ENCODE measurements around the gene PHEX.

Gene PHEX

GRCh38 chrX:22155126-22155525, 123.0 kb downstream of the PHEX start:
- TF ChIP-seq, protein P1, sequence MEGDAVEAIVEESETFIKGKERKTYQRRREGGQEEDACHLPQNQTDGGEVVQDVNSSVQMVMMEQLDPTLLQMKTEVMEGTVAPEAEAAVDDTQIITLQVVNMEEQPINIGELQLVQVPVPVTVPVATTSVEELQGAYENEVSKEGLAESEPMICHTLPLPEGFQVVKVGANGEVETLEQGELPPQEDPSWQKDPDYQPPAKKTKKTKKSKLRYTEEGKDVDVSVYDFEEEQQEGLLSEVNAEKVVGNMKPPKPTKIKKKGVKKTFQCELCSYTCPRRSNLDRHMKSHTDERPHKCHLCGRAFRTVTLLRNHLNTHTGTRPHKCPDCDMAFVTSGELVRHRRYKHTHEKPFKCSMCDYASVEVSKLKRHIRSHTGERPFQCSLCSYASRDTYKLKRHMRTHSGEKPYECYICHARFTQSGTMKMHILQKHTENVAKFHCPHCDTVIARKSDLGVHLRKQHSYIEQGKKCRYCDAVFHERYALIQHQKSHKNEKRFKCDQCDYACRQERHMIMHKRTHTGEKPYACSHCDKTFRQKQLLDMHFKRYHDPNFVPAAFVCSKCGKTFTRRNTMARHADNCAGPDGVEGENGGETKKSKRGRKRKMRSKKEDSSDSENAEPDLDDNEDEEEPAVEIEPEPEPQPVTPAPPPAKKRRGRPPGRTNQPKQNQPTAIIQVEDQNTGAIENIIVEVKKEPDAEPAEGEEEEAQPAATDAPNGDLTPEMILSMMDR (IDR thresholded peaks at IDR 0.05; ENCODE audit: low read depth, low read length), result no peak
- in situ Hi-C loops (cut with HindIII; ENCODE audit: low sequenced_read_pairs), result no loop called here
- H3K4me3 ChIP-seq (ENCODE audit: low read depth, low read length), result no peak overlapping the region
- DNase-seq (ENCODE audit: low read depth, low spot score), result no peak

GRCh38 chrX:22159071-22159470, 126.9 kb downstream of the PHEX start:
- in situ Hi-C loops (cut with HindIII; ENCODE audit: low sequenced_read_pairs), result no loop called here
- TF ChIP-seq, protein P1 (IDR thresholded peaks at IDR 0.05; ENCODE audit: low read depth, low read length), result no peak
- DNase-seq (ENCODE audit: low read depth, low spot score), result peak; percentile 25
- H3K4me3 ChIP-seq (ENCODE audit: low read depth, low read length), result no peak overlapping the region

DNA sequence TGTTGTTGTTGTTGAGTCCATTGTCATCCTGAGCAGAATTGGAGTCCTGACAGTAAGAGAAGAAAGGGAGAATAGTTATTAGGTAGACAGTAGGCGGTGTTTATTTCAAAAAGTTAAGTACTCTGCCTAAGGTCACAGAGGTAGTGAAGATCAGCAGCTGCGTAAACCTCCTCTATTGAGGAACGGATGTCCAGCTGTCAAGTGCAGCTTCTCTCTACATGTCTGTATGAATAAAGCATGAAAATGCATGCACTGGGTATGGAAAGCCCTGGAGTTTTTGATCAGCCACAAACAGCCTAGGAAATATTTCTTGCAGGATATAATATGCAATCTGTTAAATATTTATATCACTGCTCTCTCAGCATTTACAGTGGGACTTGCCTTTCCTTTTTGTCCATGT, 131.2 kb downstream of the PHEX start:
- in situ Hi-C loops (cut with HindIII; ENCODE audit: low sequenced_read_pairs), result no loop called here

DNA sequence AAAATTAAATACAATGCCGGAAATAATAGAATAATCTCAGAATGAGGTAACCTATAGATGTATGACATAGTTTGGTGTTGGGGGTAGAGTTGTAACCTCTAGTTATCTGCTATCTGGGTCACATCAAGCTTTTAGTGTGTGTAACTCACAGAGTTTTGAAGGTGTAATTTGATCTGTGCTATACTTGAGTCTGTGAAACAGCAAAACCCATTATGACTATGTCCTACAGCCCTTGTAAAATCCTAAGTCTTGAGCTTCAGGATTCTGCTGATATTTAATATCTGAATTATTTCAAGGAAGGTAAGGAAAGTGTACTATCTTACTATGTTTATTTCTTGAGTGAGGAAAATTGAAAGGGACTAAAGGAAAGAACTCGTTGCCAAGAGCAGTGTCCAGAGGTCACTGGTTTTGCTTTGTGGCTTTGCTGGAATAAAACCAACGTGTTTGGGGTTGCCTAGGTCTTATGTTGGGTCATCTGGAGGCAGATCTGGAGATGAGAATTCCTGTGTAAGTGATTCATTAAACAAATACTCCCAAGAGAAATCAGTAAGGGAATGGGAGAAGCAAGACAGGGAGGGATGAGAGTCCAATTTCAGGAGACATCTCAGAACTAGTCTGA, 132.8 kb downstream of the PHEX start:
- TF ChIP-seq, protein P1 (IDR thresholded peaks at IDR 0.05; ENCODE audit: low read depth, low read length), result no peak
- in situ Hi-C loops (cut with HindIII; ENCODE audit: low sequenced_read_pairs), result no loop called here
- DNase-seq (ENCODE audit: low read depth, low spot score), result peak; percentile 21
- H3K4me3 ChIP-seq (ENCODE audit: low read depth, low read length), result no peak overlapping the region

More for the DNA sequence above, 131.2 kb downstream of the PHEX start:
- no peak for DNase-seq (ENCODE audit: low read depth, low spot score)
- no peak overlapping the region for H3K4me3 ChIP-seq (ENCODE audit: low read depth, low read length)
- TF ChIP-seq, protein P1 (IDR thresholded peaks at IDR 0.05; ENCODE audit: low read depth, low read length), result no peak

DNA sequence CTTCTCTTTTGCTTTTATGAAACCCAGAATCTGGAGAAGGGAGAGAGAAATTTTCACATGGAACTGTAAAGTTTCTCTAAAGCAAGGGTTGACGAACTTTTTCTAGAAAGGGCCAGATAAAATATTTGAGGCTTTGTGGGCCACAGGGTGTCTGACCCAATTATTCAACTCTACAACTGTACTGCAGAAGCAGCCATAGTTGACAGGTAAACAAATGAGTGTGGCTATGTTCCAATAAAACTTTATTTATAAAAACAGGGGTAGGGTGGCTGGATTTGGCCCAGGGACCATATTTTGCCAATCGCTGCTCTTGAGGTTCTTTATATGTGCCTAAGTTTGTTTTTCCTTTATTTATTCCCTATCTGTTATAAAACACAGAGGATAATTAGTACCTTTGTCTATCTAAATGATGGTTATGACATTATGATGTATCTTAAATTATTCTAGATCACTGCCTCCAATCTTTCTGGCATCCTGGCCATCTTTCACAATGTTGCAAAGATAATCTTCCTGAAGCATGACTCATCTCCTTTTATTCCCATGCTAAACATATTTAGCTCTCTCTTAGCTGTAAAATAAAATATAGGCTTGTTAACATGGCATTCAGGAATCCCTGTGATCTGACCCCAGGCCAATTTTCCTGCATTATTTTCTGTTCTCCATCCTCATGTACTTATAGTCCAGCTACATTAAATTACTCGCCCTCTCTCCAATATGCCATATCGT, 133.8 kb downstream of the PHEX start:
- no peak overlapping the region for H3K4me3 ChIP-seq (ENCODE audit: low read depth, low read length)
- in situ Hi-C loops (cut with HindIII; ENCODE audit: low sequenced_read_pairs), result no loop called here
- TF ChIP-seq, protein P1 (IDR thresholded peaks at IDR 0.05; ENCODE audit: low read depth, low read length), result no peak
- DNase-seq (ENCODE audit: low read depth, low spot score), result peak; percentile 10

DNA sequence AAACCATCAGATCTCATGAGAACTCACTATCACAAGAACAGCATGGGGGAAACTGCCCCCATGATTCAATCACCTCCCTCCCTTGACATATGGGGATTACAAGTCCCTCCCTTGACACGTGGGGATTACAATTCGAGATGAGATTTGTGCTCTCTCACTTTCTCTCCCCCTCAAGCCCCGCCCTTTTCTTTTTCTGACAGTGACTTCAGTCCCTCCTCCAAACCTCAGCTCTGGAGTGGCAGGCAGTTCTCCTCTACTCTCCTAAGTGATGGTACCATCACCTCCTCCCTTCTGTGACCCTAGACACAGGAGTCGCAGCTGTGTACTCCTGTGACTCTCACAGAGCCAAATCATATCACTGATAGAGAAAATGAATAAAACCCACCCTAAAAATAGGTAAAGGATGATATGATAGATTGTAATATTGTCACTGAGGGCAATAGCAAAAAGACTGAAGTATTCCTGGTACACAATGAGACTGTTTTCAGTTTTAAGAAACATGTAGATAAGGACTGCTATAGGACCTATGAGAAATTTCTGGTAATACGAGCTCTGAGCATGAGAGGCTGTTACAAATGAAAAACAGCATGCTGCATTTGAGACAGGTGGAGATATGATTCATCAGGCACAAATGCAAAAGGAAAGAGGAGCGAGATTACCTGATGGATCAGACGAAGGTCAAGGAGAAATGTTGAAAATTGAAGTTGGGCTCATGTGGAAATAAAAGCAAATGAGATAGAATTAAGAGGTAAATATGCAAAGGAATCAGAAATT, 139.3 kb downstream of the PHEX start:
- TF ChIP-seq, protein P1 (IDR thresholded peaks at IDR 0.05; ENCODE audit: low read depth, low read length), result no peak

More for the DNA sequence above, 139.3 kb downstream of the PHEX start:
- in situ Hi-C loops (cut with HindIII; ENCODE audit: low sequenced_read_pairs), result no loop called here
- H3K4me3 ChIP-seq (ENCODE audit: low read depth, low read length), result no peak overlapping the region
- DNase-seq (ENCODE audit: low read depth, low spot score), result no peak

Data from astrocyte of the spinal cord (primary cell).